K562 (cell line): ENCODE results near the gene TUBB4B. TPM values are rescaled to one million over a fixed set of nuclear protein-coding genes. Genes with fewer than 3 reads are reported as not detected.

ENCODE experiments used
- ADNP ChIP-seq: fragments of 200-800 bp; sonication (Bioruptor generic); IDR thresholded peaks from 2 replicates; pipeline ENCODE4 v1.6.1; 2016; ENCODE audit warnings: missing genetic modification characterization, missing compliant biosample characterization
- ATF7 ChIP-seq: fragments of 450-650 bp; IDR thresholded peaks from 2 replicates; pipeline ENCODE4 v1.7.1; 2014; ENCODE audit warnings: mild to moderate bottlenecking, moderate library complexity
- CCNT2 ChIP-seq: IDR thresholded peaks from 2 replicates; pipeline ENCODE4 v1.6.1; 2011; ENCODE audit warnings: borderline replicate concordance, low read depth, mild to moderate bottlenecking, moderate library complexity, mixed read lengths, low read length; ENCODE audit not compliant: insufficient read length; ENCODE audit errors: extremely low read depth
- CREM ChIP-seq: IDR thresholded peaks from 2 replicates; pipeline ENCODE4 v1.6.1; 2014; ENCODE audit warnings: antibody characterized with exemption, low read depth
- ERF ChIP-seq: fragments of 450-650 bp; formaldehyde crosslinking; IDR thresholded peaks from 2 replicates; pipeline ENCODE4 v1.4.0; 2020; ENCODE audit warnings: mild to moderate bottlenecking, mixed read lengths
- EWSR1 ChIP-seq: fragments of 450-650 bp; IDR thresholded peaks from 2 replicates; pipeline ENCODE4 v1.6.1; 2018; ENCODE audit warnings: borderline replicate concordance, mild to moderate bottlenecking, low read depth, moderate library complexity; ENCODE audit not compliant: partially characterized antibody
- HDAC1 ChIP-seq, 2 experiments: fragments of 450-650 bp; IDR thresholded peaks; 2 replicates each; pipeline ENCODE4 v1.6.1; 2016 to 2017; ENCODE audit warnings: inconsistent platforms in 1 of 2, mild to moderate bottlenecking in 1 of 2, moderate library complexity in 1 of 2
- MCM5 ChIP-seq: fragments of 450-650 bp; IDR thresholded peaks from 2 replicates; pipeline ENCODE4 v1.6.1; 2016; ENCODE audit warnings: low read depth
- MECOM ChIP-seq: fragments of 250-450 bp; sonication (Bioruptor Pico); IDR thresholded peaks from 2 replicates; pipeline ENCODE4 v1.8.0; 2022; ENCODE audit warnings: inconsistent platforms
- MYNN ChIP-seq, 2 experiments: sonication (generic); formaldehyde crosslinking in 1 of 2; IDR thresholded peaks; 2 replicates each; pipeline versions ENCODE4 v1.5.0 to v1.6.1; 2016 to 2020; ENCODE audit warnings: antibody characterized with exemption in 1 of 2, missing genetic modification reagents in 1 of 2
- NCOA6 ChIP-seq: fragments of 450-650 bp; IDR thresholded peaks from 2 replicates; pipeline ENCODE4 v1.6.1; 2017; ENCODE audit warnings: mild to moderate bottlenecking
- NFATC3 ChIP-seq: fragments of 450-650 bp; IDR thresholded peaks from 2 replicates; pipeline ENCODE4 v1.6.1; 2017; ENCODE audit warnings: mild to moderate bottlenecking
- NFYB ChIP-seq: IDR thresholded peaks from 2 replicates; pipeline ENCODE4 v1.6.1; 2011; ENCODE audit warnings: mild to moderate bottlenecking, moderate library complexity; ENCODE audit not compliant: insufficient read length; ENCODE audit errors: extremely low read depth
- SMC3 ChIP-seq: conservative IDR thresholded peaks from 2 replicates; pipeline ENCODE4 v1.6.1; 2011; ENCODE audit warnings: low read depth, low read length, improper control_type of control experiment; ENCODE audit not compliant: insufficient read depth
- SP2 ChIP-seq: IDR thresholded peaks from 2 replicates; pipeline ENCODE4 v1.6.1; 2011; ENCODE audit warnings: mild to moderate bottlenecking, low read depth, low read length, moderate library complexity; ENCODE audit not compliant: poor library complexity, severe bottlenecking; ENCODE audit errors: extremely low read depth
- ZBED1 ChIP-seq: IDR thresholded peaks from 2 replicates; pipeline ENCODE4 v1.6.1; 2014
- ZFPM2 ChIP-seq: fragments of 250-450 bp; sonication (Bioruptor Pico); IDR thresholded peaks from 2 replicates; pipeline ENCODE4 v1.5.1; 2022; ENCODE audit warnings: mild to moderate bottlenecking
- ZNF224 ChIP-seq: sonication (generic); formaldehyde crosslinking; IDR thresholded peaks from 2 replicates; pipeline ENCODE4 v1.8.0; 2022; ENCODE audit warnings: mild to moderate bottlenecking, missing genetic modification reagents
- ZNF384 ChIP-seq: IDR thresholded peaks from 2 replicates; pipeline ENCODE4 v1.6.1; 2012; ENCODE audit warnings: low read depth, low read length, improper control_type of control experiment
- ZNF408 ChIP-seq: fragments of 250-450 bp; sonication (Bioruptor Pico); IDR thresholded peaks from 2 replicates; pipeline ENCODE4 v1.4.0; 2020; ENCODE audit warnings: low read depth, mild to moderate bottlenecking, moderate library complexity
- ZNF41 ChIP-seq: fragments of 250-450 bp; sonication (Bioruptor Pico); conservative IDR thresholded peaks from 2 replicates; pipeline ENCODE4 v1.4.0; 2020; ENCODE audit warnings: mild to moderate bottlenecking
- polyA plus RNA-seq, 8 experiments: library from polyadenylated mRNA; depleted of rRNA in 4 of 8; stranded (reverse) in 5 of 8; unstranded in 3 of 8; fragments of >200 nt; fragmentation: Nextera tagmentation in 2 of 8; fragmentation: Illumina TruSeq in 1 of 8; extraction: Ambion mirVana in 2 of 8; extraction: Trizol in 1 of 8; gene quantifications; 2 replicates each; pipeline versions ENCODE4 v1.2.1 to v1.2.3, GENCODE V29; 2011 to 2014; ENCODE audit warnings: inconsistent platforms in 1 of 8, missing spikeins in 1 of 8
- total RNA-seq, 7 experiments: library from RNA; depleted of rRNA in 6 of 7; stranded (reverse); fragments of >200 nt in 6 of 7; fragmentation: Illumina TruSeq in 2 of 7; extraction: Trizol in 2 of 7; gene quantifications; 2 replicates each; pipeline versions ENCODE4 v1.2.1 to v1.2.3, GENCODE V29; 2011 to 2021; ENCODE audit warnings: low replicate concordance in 1 of 7
- TF ChIP-seq, protein P1 (sequence below): fragments of 250-450 bp; sonication (Bioruptor Pico); IDR thresholded peaks from 2 replicates; pipeline ENCODE4 v1.4.0; 2020; ENCODE audit warnings: mild to moderate bottlenecking, moderate library complexity
- TF ChIP-seq, protein P2 (sequence below): fragments of 250-450 bp; sonication (Bioruptor Pico); IDR thresholded peaks from 2 replicates; pipeline ENCODE4 v1.4.0; 2020; ENCODE audit warnings: borderline replicate concordance
- TF ChIP-seq, protein P3 (sequence below), 2 experiments: fragments of 250-450 bp in 1 of 2; fragments of 450-650 bp in 1 of 2; sonication (Bioruptor Pico) in 1 of 2; IDR thresholded peaks; 2 replicates each; pipeline versions ENCODE4 v1.6.1 to v1.8.0; 2016 to 2021; ENCODE audit warnings: mild to moderate bottlenecking in 2 of 2, moderate library complexity in 2 of 2, missing compliant biosample characterization in 1 of 2, missing genetic modification characterization in 1 of 2

The TUBB4B gene
- total and polyA plus RNA-seq, 9 of the 15 experiments (the other 6 are each of a cell fraction or from before 2014, with no cell fraction given), result 24.1 to 443 (median 268) TPM

DNA sequence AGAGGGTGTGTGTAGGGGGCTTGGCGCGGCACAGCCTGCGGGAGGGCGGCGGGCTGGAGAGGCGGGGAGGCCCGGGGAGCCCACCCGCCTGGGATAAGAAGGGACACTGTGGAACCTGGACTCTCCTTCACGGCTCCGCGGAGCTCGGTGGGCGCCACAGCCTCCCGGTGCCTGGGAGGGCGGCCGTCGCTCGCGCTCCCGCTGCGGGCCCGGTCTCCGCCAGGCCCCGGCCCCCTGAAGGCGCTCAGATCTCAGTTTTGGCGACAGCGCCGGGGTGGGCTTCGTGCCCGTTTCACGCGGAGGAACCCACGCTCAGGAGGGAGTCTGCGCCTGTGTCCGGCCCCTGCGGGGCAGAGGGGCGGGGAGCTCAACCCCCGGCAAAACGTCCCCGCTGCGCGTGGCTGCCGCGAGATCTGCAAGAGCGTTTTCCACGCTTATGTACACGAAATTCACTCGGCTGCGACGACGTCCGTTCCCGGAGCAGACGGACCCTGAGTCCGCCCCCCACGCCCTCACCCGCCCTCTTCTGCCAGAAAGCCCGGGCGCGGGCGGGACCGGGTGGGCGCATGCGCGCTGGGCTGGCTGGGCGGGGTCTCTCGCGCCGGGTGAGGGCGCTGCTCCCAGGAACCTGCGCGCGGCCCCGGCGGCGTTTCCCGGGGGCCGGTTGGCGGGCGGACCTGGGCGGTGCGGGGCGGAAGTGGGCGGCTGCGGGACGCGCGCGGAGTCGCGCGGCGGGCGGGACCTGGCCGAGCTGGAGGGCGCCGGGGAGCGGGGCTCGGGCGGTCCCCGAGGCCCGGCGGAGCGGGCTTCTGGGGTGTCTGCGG is 13.7 kb downstream of the TUBB4B start, which contains the start of gene NELFB (continued):
- TF ChIP-seq, protein P1, sequence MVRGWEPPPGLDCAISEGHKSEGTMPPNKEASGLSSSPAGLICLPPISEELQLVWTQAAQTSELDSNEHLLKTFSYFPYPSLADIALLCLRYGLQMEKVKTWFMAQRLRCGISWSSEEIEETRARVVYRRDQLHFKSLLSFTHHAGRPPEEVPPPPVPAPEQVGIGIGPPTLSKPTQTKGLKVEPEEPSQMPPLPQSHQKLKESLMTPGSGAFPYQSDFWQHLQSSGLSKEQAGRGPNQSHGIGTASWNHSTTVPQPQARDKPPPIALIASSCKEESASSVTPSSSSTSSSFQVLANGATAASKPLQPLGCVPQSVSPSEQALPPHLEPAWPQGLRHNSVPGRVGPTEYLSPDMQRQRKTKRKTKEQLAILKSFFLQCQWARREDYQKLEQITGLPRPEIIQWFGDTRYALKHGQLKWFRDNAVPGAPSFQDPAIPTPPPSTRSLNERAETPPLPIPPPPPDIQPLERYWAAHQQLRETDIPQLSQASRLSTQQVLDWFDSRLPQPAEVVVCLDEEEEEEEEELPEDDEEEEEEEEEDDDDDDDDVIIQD (CRISPR knock-in tag), result 0 out of 2 replicates have a peak, but pooled peaks have one; percentile 27
- TF ChIP-seq HDAC1 (IDR thresholded peaks at IDR 0.05) (peak in 1 of 2 experiments; percentile 60; a peak in 2 of 4 replicates), MCM5 (no peak), CCNT2 (peak; percentile 92), MYNN (IDR thresholded peaks at IDR 0.05) (no peak), MYNN (CRISPR knock-in tag; IDR thresholded peaks at IDR 0.05) (no peak), SMC3 (no peak; the same call in 1 of the 2 replicates), SP2 (no peak), ERF (CRISPR knock-in tag) (no peak), ATF7 (peak; percentile 17; the same call in 1 of the 2 replicates), ZNF224 (CRISPR knock-in tag) (no peak), NCOA6 (no peak), ZNF408 (CRISPR knock-in tag) (no peak), ZNF384 (peak; percentile 6; the same call in 1 of the 2 replicates), ADNP (tag) (no peak), NFATC3 (no peak), MECOM (CRISPR knock-in tag) (no peak), ZFPM2 (CRISPR knock-in tag) (no peak), NFYB (no peak), ZNF41 (CRISPR knock-in tag) (no peak), CREM (peak; percentile 67), EWSR1 (no peak), ZBED1 (no peak)
- TF ChIP-seq, protein P2, sequence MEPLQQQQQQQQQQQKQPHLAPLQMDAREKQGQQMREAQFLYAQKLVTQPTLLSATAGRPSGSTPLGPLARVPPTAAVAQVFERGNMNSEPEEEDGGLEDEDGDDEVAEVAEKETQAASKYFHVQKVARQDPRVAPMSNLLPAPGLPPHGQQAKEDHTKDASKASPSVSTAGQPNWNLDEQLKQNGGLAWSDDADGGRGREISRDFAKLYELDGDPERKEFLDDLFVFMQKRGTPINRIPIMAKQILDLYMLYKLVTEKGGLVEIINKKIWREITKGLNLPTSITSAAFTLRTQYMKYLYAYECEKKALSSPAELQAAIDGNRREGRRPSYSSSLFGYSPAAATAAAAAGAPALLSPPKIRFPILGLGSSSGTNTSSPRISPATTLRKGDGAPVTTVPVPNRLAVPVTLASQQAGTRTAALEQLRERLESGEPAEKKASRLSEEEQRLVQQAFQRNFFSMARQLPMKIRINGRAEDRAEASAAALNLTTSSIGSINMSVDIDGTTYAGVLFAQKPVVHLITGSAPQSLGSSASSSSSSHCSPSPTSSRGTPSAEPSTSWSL (CRISPR knock-in tag), result no peak
- TF ChIP-seq, protein P3, sequence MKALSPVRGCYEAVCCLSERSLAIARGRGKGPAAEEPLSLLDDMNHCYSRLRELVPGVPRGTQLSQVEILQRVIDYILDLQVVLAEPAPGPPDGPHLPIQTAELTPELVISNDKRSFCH (CRISPR knock-in tag; IDR thresholded peaks at IDR 0.05), result no peak
- TF ChIP-seq, protein P3 (tag; IDR thresholded peaks at IDR 0.05), result no peak
